Measurements from ENCODE around the gene ERC2. TPM values are rescaled to one million over a fixed set of nuclear protein-coding genes. Genes with fewer than 3 reads are reported as not detected.

The ERC2 gene
- total RNA-seq, 1 donor from 2014 or later: 0.11 TPM

DNA sequence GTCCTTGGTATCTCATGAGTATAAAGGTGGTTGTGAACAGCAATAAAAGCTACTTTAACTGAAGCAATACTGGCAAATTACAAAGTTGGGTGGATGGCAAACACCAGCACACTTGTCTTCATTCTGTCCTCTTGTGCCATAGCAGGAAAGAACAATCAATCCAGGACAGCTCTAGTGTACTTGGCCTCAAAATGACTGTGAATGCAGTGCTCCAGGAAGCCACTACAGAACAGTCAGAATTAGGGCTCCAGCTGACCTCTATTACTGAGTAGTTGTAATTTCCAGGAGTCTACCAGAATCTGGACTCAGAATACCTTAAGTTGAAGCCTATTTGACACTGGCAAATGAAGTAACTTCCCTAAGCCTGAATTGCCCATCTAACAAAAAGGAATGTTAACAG, 642.2 kb downstream of the ERC2 start:
- no peak for DNase-seq (ENCODE audit: low spot score in 2 of 2)
- TF ChIP-seq, protein P1, sequence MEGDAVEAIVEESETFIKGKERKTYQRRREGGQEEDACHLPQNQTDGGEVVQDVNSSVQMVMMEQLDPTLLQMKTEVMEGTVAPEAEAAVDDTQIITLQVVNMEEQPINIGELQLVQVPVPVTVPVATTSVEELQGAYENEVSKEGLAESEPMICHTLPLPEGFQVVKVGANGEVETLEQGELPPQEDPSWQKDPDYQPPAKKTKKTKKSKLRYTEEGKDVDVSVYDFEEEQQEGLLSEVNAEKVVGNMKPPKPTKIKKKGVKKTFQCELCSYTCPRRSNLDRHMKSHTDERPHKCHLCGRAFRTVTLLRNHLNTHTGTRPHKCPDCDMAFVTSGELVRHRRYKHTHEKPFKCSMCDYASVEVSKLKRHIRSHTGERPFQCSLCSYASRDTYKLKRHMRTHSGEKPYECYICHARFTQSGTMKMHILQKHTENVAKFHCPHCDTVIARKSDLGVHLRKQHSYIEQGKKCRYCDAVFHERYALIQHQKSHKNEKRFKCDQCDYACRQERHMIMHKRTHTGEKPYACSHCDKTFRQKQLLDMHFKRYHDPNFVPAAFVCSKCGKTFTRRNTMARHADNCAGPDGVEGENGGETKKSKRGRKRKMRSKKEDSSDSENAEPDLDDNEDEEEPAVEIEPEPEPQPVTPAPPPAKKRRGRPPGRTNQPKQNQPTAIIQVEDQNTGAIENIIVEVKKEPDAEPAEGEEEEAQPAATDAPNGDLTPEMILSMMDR (IDR thresholded peaks at IDR 0.05): no peak
- Histone ChIP-seq H3K4me1 (no peaks in the 10 kb centered on the region), H3K27me3 (no peaks in the 10 kb centered on the region), H3K4me3 (no peak overlapping the region), H3K9me3 (no peaks in the 10 kb centered on the region), H3K36me3 (no peaks in the 10 kb centered on the region), H3K27ac (no peak overlapping the region)
- intact Hi-C loops (cut with DNase I): no loop called here

DNA sequence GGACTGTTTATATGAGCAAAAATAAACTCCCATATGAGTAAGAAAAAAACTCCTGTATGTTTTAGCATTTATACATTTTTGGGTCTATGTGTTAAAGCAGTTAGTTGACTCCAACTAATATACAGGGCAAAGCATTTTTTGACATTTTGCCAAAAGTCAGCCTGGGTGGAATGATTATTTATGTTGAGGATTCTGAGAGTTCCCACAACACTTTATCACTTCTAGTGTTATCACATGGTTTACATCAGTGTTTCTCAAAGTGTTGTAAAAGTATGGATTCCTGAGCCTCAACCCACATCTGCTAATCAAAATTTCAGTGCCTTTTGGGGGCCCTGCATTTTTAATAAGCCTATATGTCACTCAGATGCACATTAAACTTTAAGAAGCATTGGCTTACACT, 643.9 kb downstream of the ERC2 start:
- H3K27ac ChIP-seq: no peak overlapping the region
- TF ChIP-seq, protein P1 (IDR thresholded peaks at IDR 0.05): no peak
- H3K4me1 ChIP-seq: no peaks in the 10 kb centered on the region
- DNase-seq (ENCODE audit: low spot score in 2 of 2): no peak
- H3K27me3 ChIP-seq: no peaks in the 10 kb centered on the region
- intact Hi-C loops (cut with DNase I): no loop called here
- no peaks in the 10 kb centered on the region for H3K9me3 ChIP-seq
- no peaks in the 10 kb centered on the region for H3K36me3 ChIP-seq
- H3K4me3 ChIP-seq: no peak overlapping the region

DNA sequence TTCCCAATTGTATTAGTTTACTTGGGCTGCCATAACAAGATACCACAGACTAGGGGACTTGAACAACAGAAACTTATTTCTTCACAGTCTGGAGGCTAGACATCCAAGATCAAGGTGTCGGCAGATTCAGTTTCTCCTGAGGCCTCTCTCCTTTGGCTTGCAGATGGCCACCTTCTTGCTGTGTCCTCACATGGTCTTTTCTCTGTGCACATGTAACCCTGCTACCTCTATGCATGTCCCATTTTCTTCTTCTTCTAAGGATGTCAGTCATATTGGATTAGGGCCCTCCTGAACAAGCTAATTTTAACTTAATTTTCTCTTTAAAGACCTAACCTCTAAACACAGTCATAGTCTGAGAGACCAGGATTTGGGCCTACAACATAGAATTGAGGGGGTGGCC, 644.4 kb downstream of the ERC2 start:
- no peaks in the 10 kb centered on the region for H3K27me3 ChIP-seq
- no peak overlapping the region for H3K27ac ChIP-seq
- no peaks in the 10 kb centered on the region for H3K36me3 ChIP-seq
- TF ChIP-seq, protein P1 (IDR thresholded peaks at IDR 0.05): no peak
- no peak for DNase-seq (ENCODE audit: low spot score in 2 of 2)
- H3K4me3 ChIP-seq: no peak overlapping the region
- intact Hi-C loops (cut with DNase I): no loop called here
- no peaks in the 10 kb centered on the region for H3K4me1 ChIP-seq
- no peaks in the 10 kb centered on the region for H3K9me3 ChIP-seq

DNA sequence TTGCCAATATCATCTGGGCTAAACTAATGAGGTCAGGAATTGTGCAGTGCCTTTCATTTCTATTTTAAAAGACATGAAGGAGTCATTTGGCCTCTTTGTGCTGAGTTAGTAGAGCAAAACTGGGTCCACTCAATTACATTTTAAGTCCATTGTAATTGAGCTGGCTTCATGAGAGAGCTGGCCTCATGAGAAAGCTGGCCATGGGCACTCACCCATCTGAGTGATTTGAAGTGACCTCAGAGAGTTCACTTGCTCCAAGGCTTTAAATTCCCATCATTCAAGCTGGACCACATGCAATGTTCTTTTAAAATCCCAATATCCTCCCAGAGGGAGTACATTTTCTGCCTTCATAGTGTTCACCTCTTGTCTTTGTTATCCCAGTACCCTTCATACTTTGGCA, 645.3 kb downstream of the ERC2 start:
- H3K4me1 ChIP-seq: no peaks in the 10 kb centered on the region
- no peaks in the 10 kb centered on the region for H3K27me3 ChIP-seq
- TF ChIP-seq, protein P1 (IDR thresholded peaks at IDR 0.05): no peak
- H3K27ac ChIP-seq: no peak overlapping the region
- no peak overlapping the region for H3K4me3 ChIP-seq
- DNase-seq (ENCODE audit: low spot score in 2 of 2): no peak
- H3K9me3 ChIP-seq: no peaks in the 10 kb centered on the region
- H3K36me3 ChIP-seq: no peaks in the 10 kb centered on the region
- intact Hi-C loops (cut with DNase I): no loop called here

DNA sequence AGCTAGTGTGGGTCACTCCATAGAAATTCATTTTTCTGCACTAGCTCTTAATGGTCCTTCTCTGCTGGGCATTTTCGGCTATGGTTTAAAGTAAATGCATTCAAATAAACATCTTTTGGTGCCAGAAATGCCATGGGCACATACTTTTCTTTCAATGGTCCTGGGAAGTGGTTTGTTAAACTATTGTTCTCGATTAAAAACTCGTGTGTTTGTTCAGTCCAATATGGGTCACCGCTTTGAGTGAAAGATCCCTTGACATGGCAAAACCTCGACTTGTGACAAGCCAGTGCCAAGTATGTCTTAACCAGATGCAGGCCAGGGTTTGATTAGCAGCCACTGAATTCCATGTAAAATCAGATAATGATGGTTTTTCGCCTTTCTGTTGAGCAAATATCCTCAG, 649.3 kb downstream of the ERC2 start:
- Histone ChIP-seq H3K9me3 (no peaks in the 10 kb centered on the region), H3K27me3 (no peaks in the 10 kb centered on the region), H3K27ac (no peak overlapping the region), H3K36me3 (no peaks in the 10 kb centered on the region), H3K4me3 (no peak overlapping the region), H3K4me1 (no peaks in the 10 kb centered on the region)
- DNase-seq (ENCODE audit: low spot score in 2 of 2): no peak
- intact Hi-C loops (cut with DNase I): no loop called here
- TF ChIP-seq, protein P1 (IDR thresholded peaks at IDR 0.05): no peak

DNA sequence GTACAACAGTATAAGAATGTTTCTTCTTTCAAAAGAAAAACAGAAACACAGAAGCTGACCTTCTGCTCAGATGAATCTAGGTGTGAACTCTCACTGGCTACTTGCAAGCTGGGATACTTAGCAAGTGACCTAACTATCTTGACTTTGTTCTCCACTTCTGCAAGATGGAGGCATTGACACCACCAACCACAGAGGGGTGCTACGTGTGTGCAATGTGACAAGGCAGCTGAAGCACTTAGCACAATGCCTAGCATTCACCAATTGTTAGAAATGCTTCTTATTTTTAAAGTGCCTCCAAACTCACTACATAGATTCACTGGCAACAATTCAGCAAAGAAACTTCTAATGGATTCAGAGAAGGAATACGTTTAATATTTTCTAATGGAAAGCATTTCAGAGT, 649.8 kb downstream of the ERC2 start:
- no peaks in the 10 kb centered on the region for H3K27me3 ChIP-seq
- H3K27ac ChIP-seq: no peak overlapping the region
- H3K9me3 ChIP-seq: no peaks in the 10 kb centered on the region
- intact Hi-C loops (cut with DNase I): no loop called here
- H3K36me3 ChIP-seq: no peaks in the 10 kb centered on the region
- no peak for DNase-seq (ENCODE audit: low spot score in 2 of 2)
- no peak overlapping the region for H3K4me3 ChIP-seq
- no peaks in the 10 kb centered on the region for H3K4me1 ChIP-seq
- TF ChIP-seq, protein P1 (IDR thresholded peaks at IDR 0.05): no peak
